T-helper 17 cell (primary cell): Measurements from ENCODE around the gene KRTAP5-10. TPM values are rescaled to one million over a fixed set of nuclear protein-coding genes. Genes with fewer than 3 reads are reported as not detected.
"Not testable (repeated sequence)": the region's sequence is repeated elsewhere in the genome, so short reads cannot be mapped to it uniquely, and the experiment has no call there.

Source experiments
- ATAC-seq: fragments of 150-1000 bp; cut with Tn5 transposase; 2 replicates; pipeline ENCODE4 v1.10.0; 2021; ENCODE audit warnings: mild to moderate bottlenecking, moderate library complexity
- DNase-seq, 3 donors: peaks; one replicate each; pipeline versions ENCODE4 v3.0.0 to v3.0.0-alpha.2; 2020 to 2021
- H3K9me3 ChIP-seq: one replicate; pipeline ENCODE4 v1.7.0; 2013; ENCODE audit warnings: low read length, mild to moderate bottlenecking; ENCODE audit not compliant: control insufficient read depth, poor library complexity, severe bottlenecking
- H3K27ac Mint-ChIP-seq: one replicate; pipeline ENCODE4 v1.8.0; 2022; ENCODE audit warnings: mild to moderate bottlenecking, moderate library complexity, mixed read lengths
- H3K27me3 Mint-ChIP-seq: one replicate; pipeline ENCODE4 v1.8.0; 2022; ENCODE audit warnings: mixed read lengths
- H3K36me3 Mint-ChIP-seq: one replicate; pipeline ENCODE4 v1.8.0; 2022; ENCODE audit warnings: low read depth, mixed read lengths
- H3K4me1 Mint-ChIP-seq: one replicate; pipeline ENCODE4 v1.8.0; 2022; ENCODE audit warnings: mild to moderate bottlenecking, mixed read lengths
- H3K4me3 Mint-ChIP-seq: one replicate; pipeline ENCODE4 v1.8.0; 2022; ENCODE audit warnings: mild to moderate bottlenecking, moderate library complexity, mixed read lengths
- total RNA-seq, 4 donors: library from RNA in 2 of 4; stranded (reverse) in 2 of 4; gene quantifications; one replicate each; pipeline ENCODE4 v1.2.3 and lab custom pipeline; 2022 to 2026

Gene KRTAP5-10
- total RNA-seq, 2 donors from 2014 or later: not detected

DNA sequence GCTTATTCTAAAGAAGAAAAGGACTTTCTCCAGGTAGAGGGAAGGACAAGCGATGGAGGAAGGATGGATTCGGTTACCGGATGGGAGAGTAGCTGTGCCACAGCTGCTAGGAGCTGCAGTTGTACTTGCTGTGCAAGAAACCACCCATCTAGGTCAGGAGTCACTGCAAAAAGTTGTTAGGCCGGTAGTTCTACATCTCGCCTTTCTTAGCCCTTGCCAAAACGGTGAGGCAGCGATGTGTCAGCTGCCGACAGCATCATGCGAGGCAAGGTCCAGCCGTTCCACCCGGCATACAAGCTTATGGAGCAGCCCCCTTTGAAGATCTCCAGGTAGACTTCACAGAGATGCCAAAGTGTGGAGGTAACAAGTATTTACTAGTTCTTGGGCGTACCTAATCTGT lies 49.6 kb downstream of the KRTAP5-10 start:
- not testable (repeated sequence) for H3K36me3 Mint-ChIP-seq, H3K9me3 ChIP-seq, H3K4me1 Mint-ChIP-seq, H3K27ac Mint-ChIP-seq, DNase-seq, H3K4me3 Mint-ChIP-seq, ATAC-seq
- H3K27me3 Mint-ChIP-seq: peaks cover 44% of the 10 kb centered on the region

Other genes with a start within 250 kb of the KRTAP5-10 start
- 10 to 100 TPM; 16.8 to 26.7 TPM for gene DHCR7, start 117.2 kb upstream of the KRTAP5-10 start, total RNA-seq
- gene NADSYN1, start 112.4 kb upstream of the KRTAP5-10 start, total RNA-seq: 100 to 1,000 TPM in 1 of 2 donors, 10 to 100 TPM in 1; 99.7 to 114 TPM
- gene KRTAP5-7, start 38.3 kb upstream of the KRTAP5-10 start, total RNA-seq: not detected
- under 1 TPM in 1 of 2 donors, not detected in 1; 0.37 TPM for gene KRTAP5-8, start 27.5 kb upstream of the KRTAP5-10 start, total RNA-seq
- gene KRTAP5-9, start 17.1 kb upstream of the KRTAP5-10 start, total RNA-seq: not detected
- not detected for gene KRTAP5-11, start 17.3 kb downstream of the KRTAP5-10 start, total RNA-seq